WTC11 (cell line): ENCODE measurements around the gene KIAA0232.

Source experiments
- ATF2 ChIP-seq: sonication (generic); formaldehyde crosslinking; IDR thresholded peaks from 2 replicates; pipeline ENCODE4 v1.8.1; 2022; ENCODE audit warnings: low read depth, missing genetic modification reagents, borderline replicate concordance
- CTCF ChIP-seq: fragments of 200-600 bp; IDR thresholded peaks from 2 replicates; pipeline ENCODE4 v1.8.0; 2022; ENCODE audit warnings: antibody characterized with exemption
- E2F5 ChIP-seq: sonication (generic); formaldehyde crosslinking; IDR thresholded peaks from 2 replicates; pipeline ENCODE4 v1.8.1; 2022; ENCODE audit warnings: mild to moderate bottlenecking, moderate library complexity, missing genetic modification reagents
- KAT7 ChIP-seq: sonication (generic); formaldehyde crosslinking; IDR thresholded peaks from 2 replicates; pipeline ENCODE4 v1.8.1; 2023; ENCODE audit warnings: missing genetic modification reagents, mild to moderate bottlenecking, borderline replicate concordance
- USF2 ChIP-seq: sonication (generic); formaldehyde crosslinking; IDR thresholded peaks from 2 replicates; pipeline ENCODE4 v1.8.1; 2023; ENCODE audit warnings: mild to moderate bottlenecking, missing genetic modification reagents, moderate library complexity

DNA sequence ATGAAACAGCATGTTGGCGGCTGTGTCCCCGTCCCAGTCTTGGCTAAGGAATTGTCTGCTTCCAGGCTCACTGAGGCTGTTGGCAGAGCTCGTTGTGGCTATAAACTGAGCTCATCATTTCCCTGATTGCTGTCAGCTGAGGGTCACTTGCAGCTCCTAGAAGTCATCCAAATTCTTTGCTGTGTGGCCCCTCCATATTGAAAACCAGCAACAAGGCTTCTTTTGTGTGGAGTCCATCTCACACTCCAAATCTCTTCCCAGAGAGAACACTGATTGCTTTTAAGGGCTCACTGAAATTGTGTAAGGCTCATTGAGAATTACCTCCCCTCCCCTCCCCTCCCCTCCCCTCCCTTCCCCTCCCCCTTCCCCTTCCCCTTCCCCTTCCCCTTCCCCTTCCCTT is 150.4 kb downstream of the KIAA0232 start:
- TF ChIP-seq KAT7 (CRISPR knock-in tag): no peak
- no peak for TF ChIP-seq E2F5 (CRISPR knock-in tag)
- TF ChIP-seq USF2 (CRISPR knock-in tag): no peak
- TF ChIP-seq CTCF: no peak
- TF ChIP-seq ATF2 (CRISPR knock-in tag): no peak
